Breast epithelium (tissue), 4 donors: ENCODE measurements around the gene LRRC4. TPM values are rescaled to one million over a fixed set of nuclear protein-coding genes. Genes with fewer than 3 reads are reported as not detected.

Experiments used
- DNase-seq, 2 donors: peaks; one replicate each; pipeline ENCODE4 v3.0.0-alpha.2; 2019; ENCODE audit warnings: low spot score in 2 of 2
- H3K27ac ChIP-seq, 2 donors: fragments of 200-600 bp; sonication (generic) in 1 of 2; one replicate each; pipeline ENCODE4 v1.5.1; 2016 to 2019; ENCODE audit warnings: mild to moderate bottlenecking in 1 of 2
- H3K27me3 ChIP-seq, 2 donors: fragments of 200-600 bp; sonication (generic) in 1 of 2; one replicate each; pipeline versions ENCODE4 v1.5.1 to v1.6.0; 2017 to 2019; ENCODE audit warnings: control low read depth in 1 of 2, mild to moderate bottlenecking in 1 of 2
- H3K36me3 ChIP-seq: fragments of 200-600 bp; one replicate; pipeline ENCODE4 v1.5.1; 2019
- H3K4me1 ChIP-seq, 2 donors: fragments of 200-600 bp; sonication (generic); one replicate each; pipeline ENCODE4 v1.5.1; 2016 to 2019; ENCODE audit warnings: control low read depth in 1 of 2
- H3K4me3 ChIP-seq, 3 donors: fragments of 200-600 bp; sonication (generic); 1 replicate in 2 of 3; 2 replicates in 1 of 3; pipeline ENCODE4 v1.5.1; 2016 to 2019; ENCODE audit warnings: mild to moderate bottlenecking in 3 of 3, moderate library complexity in 2 of 3
- H3K9me3 ChIP-seq, 2 donors: fragments of 200-600 bp; sonication (generic) in 1 of 2; one replicate each; pipeline ENCODE4 v1.5.1; 2016 to 2019; ENCODE audit warnings: control low read depth in 1 of 2
- POLR2A ChIP-seq: fragments of 450-650 bp; IDR thresholded peaks from one replicate; pipeline ENCODE4 v1.6.1; 2016; ENCODE audit warnings: antibody characterized with exemption, mild to moderate bottlenecking, moderate library complexity
- POLR2AphosphoS5 ChIP-seq, 3 donors: sonication (generic); formaldehyde crosslinking; IDR thresholded peaks; one replicate each; pipeline ENCODE4 v1.6.1; 2017; ENCODE audit warnings: antibody characterized with exemption in 3 of 3
- intact Hi-C: fragments of 100-400 bp; cut with DNase I; formaldehyde crosslinking; loops from one replicate; pipeline ENCODE4 v1.15.1; 2023; ENCODE audit warnings: low total_unique reads
- total RNA-seq, 3 donors: library from RNA; depleted of rRNA; stranded (reverse); fragments of >200 nt; gene quantifications; one replicate each; pipeline ENCODE4 v1.1.0, GENCODE V29; 2016
- TF ChIP-seq, protein P1 (sequence below), 3 donors: fragments of 450-650 bp; IDR thresholded peaks; one replicate each; pipeline ENCODE4 v1.5.1; 2016 to 2017; ENCODE audit warnings: antibody characterized with exemption in 3 of 3, mild to moderate bottlenecking in 3 of 3, moderate library complexity in 3 of 3

Gene LRRC4
- total RNA-seq, 3 donors from 2014 or later = 0.33 to 3.2 (median 1.6) TPM

DNA sequence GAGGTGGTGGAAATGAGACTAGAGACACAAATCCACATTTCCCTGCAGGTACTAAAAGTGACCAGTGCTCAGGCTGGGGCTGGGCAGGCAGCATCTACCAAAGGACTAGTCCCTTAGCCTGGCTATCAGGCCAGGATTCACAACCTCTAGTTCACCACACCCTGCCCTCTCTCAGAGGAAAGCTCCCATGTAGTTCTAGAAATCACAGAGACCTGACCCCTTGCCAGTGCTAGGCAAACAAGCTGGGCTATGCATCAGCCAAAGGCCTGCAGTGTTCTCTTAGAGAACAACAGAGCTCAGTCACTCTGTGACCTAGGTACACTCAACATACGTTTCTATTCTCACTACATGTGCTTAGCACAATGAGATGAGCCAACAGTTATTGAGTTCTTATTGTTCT, 26.7 kb upstream of the LRRC4 start:
- no peak for DNase-seq
- no peak for TF ChIP-seq POLR2AphosphoS5 (IDR thresholded peaks at IDR 0.05)
- no peak for TF ChIP-seq POLR2A
- TF ChIP-seq, protein P1, sequence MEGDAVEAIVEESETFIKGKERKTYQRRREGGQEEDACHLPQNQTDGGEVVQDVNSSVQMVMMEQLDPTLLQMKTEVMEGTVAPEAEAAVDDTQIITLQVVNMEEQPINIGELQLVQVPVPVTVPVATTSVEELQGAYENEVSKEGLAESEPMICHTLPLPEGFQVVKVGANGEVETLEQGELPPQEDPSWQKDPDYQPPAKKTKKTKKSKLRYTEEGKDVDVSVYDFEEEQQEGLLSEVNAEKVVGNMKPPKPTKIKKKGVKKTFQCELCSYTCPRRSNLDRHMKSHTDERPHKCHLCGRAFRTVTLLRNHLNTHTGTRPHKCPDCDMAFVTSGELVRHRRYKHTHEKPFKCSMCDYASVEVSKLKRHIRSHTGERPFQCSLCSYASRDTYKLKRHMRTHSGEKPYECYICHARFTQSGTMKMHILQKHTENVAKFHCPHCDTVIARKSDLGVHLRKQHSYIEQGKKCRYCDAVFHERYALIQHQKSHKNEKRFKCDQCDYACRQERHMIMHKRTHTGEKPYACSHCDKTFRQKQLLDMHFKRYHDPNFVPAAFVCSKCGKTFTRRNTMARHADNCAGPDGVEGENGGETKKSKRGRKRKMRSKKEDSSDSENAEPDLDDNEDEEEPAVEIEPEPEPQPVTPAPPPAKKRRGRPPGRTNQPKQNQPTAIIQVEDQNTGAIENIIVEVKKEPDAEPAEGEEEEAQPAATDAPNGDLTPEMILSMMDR (IDR thresholded peaks at IDR 0.05) = no peak

DNA sequence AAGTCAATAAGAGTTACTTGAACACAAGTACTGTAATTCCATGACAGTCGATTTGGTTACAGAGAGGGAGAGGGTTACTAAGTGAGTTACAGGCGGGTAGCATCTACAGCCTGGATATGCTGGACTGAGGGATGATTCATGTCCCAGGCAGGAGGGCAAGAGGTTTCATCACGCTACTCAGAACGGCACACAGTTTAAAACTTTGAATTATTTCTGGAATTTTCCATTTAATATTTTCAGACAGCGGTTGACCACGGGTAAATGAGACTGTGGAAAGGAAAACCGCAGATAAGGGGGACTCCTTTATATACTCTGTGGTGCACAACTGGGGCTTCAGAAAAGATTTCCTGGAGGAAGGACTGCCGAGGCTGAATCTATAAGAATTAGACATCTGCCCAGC, 25.7 kb upstream of the LRRC4 start:
- H3K4me1 ChIP-seq = no peaks in the 10 kb centered on the region
- H3K27me3 ChIP-seq = no peaks in the 10 kb centered on the region
- H3K4me3 ChIP-seq = no peak overlapping the region
- no peaks in the 10 kb centered on the region for H3K36me3 ChIP-seq
- intact Hi-C loops = no loop called here
- H3K27ac ChIP-seq = no peak overlapping the region
- no peaks in the 10 kb centered on the region for H3K9me3 ChIP-seq
- TF ChIP-seq POLR2A (no peak), POLR2AphosphoS5 (IDR thresholded peaks at IDR 0.05) (no peak)
- TF ChIP-seq, protein P1 (IDR thresholded peaks at IDR 0.05) = no peak
- no peak for DNase-seq

More for the DNA sequence above, 26.7 kb upstream of the LRRC4 start:
- Histone ChIP-seq H3K4me3 (no peak overlapping the region), H3K9me3 (no peaks in the 10 kb centered on the region), H3K27me3 (no peaks in the 10 kb centered on the region), H3K36me3 (no peaks in the 10 kb centered on the region), H3K27ac (no peak overlapping the region), H3K4me1 (no peaks in the 10 kb centered on the region)
- intact Hi-C loops = no loop called here

DNA sequence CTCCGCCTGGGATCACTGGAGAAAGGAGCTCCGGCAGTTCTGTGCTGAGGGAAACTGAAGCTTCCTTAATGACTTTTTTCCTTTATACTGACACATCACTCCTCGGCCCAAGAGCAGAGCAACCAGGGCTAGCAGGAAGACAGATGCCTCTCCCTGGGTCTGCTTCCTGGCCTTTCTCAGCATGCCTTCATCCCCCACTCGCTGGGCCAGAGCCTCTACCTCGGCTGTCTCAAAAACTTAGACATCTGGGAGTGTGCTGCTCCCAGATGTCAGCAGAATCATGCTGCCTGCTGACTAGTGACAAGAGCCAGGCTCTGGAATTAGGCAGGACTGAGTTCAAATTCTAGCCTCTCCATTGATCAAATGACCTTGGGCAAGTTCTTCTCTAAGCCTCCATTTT, 24.4 kb upstream of the LRRC4 start:
- TF ChIP-seq POLR2A = no peak
- TF ChIP-seq POLR2AphosphoS5 (IDR thresholded peaks at IDR 0.05) = no peak
- TF ChIP-seq, protein P1 (IDR thresholded peaks at IDR 0.05) = no peak
- DNase-seq = no peak
- Histone ChIP-seq H3K4me3 (no peak overlapping the region), H3K27ac (no peak overlapping the region), H3K36me3 (no peaks in the 10 kb centered on the region), H3K4me1 (no peaks in the 10 kb centered on the region), H3K9me3 (no peaks in the 10 kb centered on the region), H3K27me3 (no peaks in the 10 kb centered on the region)
- intact Hi-C loops = no loop called here

DNA sequence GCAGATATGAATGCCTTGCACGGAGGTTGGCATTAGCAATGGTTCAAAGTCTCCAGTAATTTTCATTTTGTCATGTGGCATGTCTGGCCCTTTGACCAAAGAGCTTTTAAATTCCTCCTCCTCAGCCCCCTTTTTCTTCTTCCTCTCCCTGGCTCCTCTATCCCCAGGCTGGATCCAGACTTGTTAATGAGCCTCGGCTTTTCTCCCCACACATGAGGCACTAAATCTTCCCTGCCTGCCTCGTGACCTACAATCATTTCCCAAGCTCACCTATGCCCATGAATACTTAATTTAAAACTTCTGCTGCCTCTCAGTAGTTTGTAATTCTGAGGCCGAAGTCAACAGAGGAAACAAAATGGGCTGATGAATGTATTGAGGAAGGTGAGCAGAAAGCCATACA, 23.3 kb upstream of the LRRC4 start:
- Histone ChIP-seq H3K4me1 (no peaks in the 10 kb centered on the region), H3K36me3 (no peaks in the 10 kb centered on the region), H3K4me3 (no peak overlapping the region), H3K27me3 (no peaks in the 10 kb centered on the region), H3K27ac (no peak overlapping the region), H3K9me3 (no peaks in the 10 kb centered on the region)
- DNase-seq = no peak
- TF ChIP-seq POLR2A = no peak
- TF ChIP-seq POLR2AphosphoS5 (IDR thresholded peaks at IDR 0.05) = no peak
- TF ChIP-seq, protein P1 (IDR thresholded peaks at IDR 0.05) = no peak
- intact Hi-C loops = no loop called here

DNA sequence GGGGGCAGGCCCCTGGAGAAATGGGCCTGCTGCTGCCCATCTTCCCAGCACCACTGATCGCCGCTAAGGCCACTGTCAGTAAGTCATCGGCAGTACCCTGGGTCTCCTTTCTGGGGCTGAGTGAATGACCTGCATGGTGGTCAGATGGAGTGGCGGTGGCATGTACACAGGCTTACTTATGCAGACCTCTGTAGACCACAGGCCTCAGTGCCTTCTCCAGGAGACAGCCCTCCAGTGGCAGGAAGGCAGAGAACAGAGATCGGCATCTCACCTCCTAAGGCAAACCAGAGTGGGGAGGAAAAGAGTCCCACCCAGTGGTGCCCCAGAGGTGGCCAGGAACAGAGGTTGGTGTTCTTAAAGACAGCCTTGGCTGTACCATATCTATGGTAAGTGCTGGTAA, 22.8 kb upstream of the LRRC4 start:
- Histone ChIP-seq H3K27ac (no peak overlapping the region), H3K4me1 (no peaks in the 10 kb centered on the region), H3K4me3 (no peak overlapping the region), H3K9me3 (no peaks in the 10 kb centered on the region), H3K27me3 (no peaks in the 10 kb centered on the region), H3K36me3 (no peaks in the 10 kb centered on the region)
- no peak for DNase-seq
- TF ChIP-seq POLR2AphosphoS5 (IDR thresholded peaks at IDR 0.05) (no peak), POLR2A (no peak)
- TF ChIP-seq, protein P1 (IDR thresholded peaks at IDR 0.05) = no peak
- intact Hi-C loops = no loop called here
